GM12878 (cell line): ENCODE results near the gene AVPR1B. TPM values are rescaled to one million over a fixed set of nuclear protein-coding genes. Genes with fewer than 3 reads are reported as not detected.

Experiments used
- ATAC-seq: fragments of 200-7000 bp; cut with Tn5 transposase; 3 replicates; pipeline ENCODE4 v1.9.1; 2020; ENCODE audit warnings: mild to moderate bottlenecking, moderate library complexity
- BruUV-seq: library from RNA; stranded (reverse); fragments of 400-500 nt; replicated peaks from 2 replicates; lab custom pipeline; 2021; lab: Mats Ljungman, UMichigan
- CTCF ChIA-PET: fragments of 300-600 bp; sonication (Branson Sonifier 250); formaldehyde crosslinking; extraction: SDS; loops from one replicate; lab custom pipeline; 2021; ENCODE audit warnings: inconsistent platforms; lab: Yijun Ruan, JAX
- POLR2A ChIA-PET: fragments of 350-600 bp; formaldehyde crosslinking; extraction: SDS; loops from one replicate; lab custom pipeline; 2021; ENCODE audit warnings: inconsistent platforms; lab: Charles Lee
- RAD21 ChIA-PET: fragments of 300-600 bp; sonication (Branson Sonifier 250); formaldehyde crosslinking; loops from one replicate; lab custom pipeline; 2023; ENCODE audit warnings: antibody characterized with exemption; ENCODE audit not compliant: unreplicated experiment; lab: Charles Lee
- SMC1A ChIA-PET: fragments of 300-600 bp; sonication (Branson Sonifier 250); formaldehyde crosslinking; loops from one replicate; lab custom pipeline; 2023; ENCODE audit not compliant: unreplicated experiment, uncharacterized antibody; lab: Charles Lee
- DNase-seq: peaks from one replicate; pipeline ENCODE4 v3.0.0-alpha.2; 2011; ENCODE audit warnings: low read depth, low spot score
- FAIRE-seq: peaks from 3 replicates; lab custom pipeline; 2011; peaks lifted over from hg19 to GRCh38; lab: Jason Lieb, UNC
- H2AFZ ChIP-seq: 2 replicates; pipeline ENCODE4 v1.6.0; 2011; ENCODE audit warnings: low read depth, low read length, control low read depth; ENCODE audit not compliant: control insufficient read depth
- H3K27ac ChIP-seq: 2 replicates; pipeline ENCODE4 v1.5.1; 2011; ENCODE audit warnings: control low read depth; ENCODE audit not compliant: control insufficient read depth, insufficient read depth
- H3K27me3 ChIP-seq, 2 experiments: replicated peaks in 1 of 2; 2 replicates each; pipeline versions ENCODE4 v1.6.0 to v1.6.1; 2011; ENCODE audit warnings: low read length in 1 of 2; ENCODE audit not compliant: control insufficient read depth in 2 of 2, insufficient read depth in 2 of 2
- H3K36me3 ChIP-seq, 2 experiments: 2 replicates each; pipeline ENCODE4 v1.5.1; 2011; ENCODE audit warnings: low read length in 1 of 2; ENCODE audit not compliant: control insufficient read depth in 2 of 2, insufficient read depth in 2 of 2
- H3K4me1 ChIP-seq: 2 replicates; pipeline ENCODE4 v1.6.1; 2011; ENCODE audit warnings: mild to moderate bottlenecking, low read length, moderate library complexity, mixed read lengths; ENCODE audit not compliant: control insufficient read depth, insufficient read depth
- H3K4me2 ChIP-seq: 2 replicates; pipeline ENCODE4 v1.6.0; 2011; ENCODE audit warnings: control low read depth; ENCODE audit not compliant: control insufficient read depth, insufficient read depth
- H3K4me3 ChIP-seq: fragments of 200-600 bp; sonication (generic); 2 replicates; pipeline ENCODE4 v1.5.1; 2016
- H3K79me2 ChIP-seq: 2 replicates; pipeline ENCODE4 v1.6.0; 2011; ENCODE audit warnings: low read length; ENCODE audit not compliant: control insufficient read depth, insufficient read depth
- H3K9ac ChIP-seq: 2 replicates; pipeline ENCODE4 v1.8.0; 2011; ENCODE audit warnings: low read length, control low read depth, mixed read lengths; ENCODE audit not compliant: control insufficient read depth, insufficient read depth
- H3K9me3 ChIP-seq: replicated peaks from 3 replicates; pipeline ENCODE4 v1.5.1; 2011; ENCODE audit warnings: mild to moderate bottlenecking, low read length; ENCODE audit not compliant: control insufficient read depth, insufficient read depth
- H4K20me1 ChIP-seq: 2 replicates; pipeline ENCODE4 v1.6.0; 2011; ENCODE audit not compliant: control insufficient read depth, insufficient read depth
- BACH1 ChIP-seq: fragments of 450-650 bp; IDR thresholded peaks from 2 replicates; pipeline ENCODE4 v1.6.1; 2017; ENCODE audit warnings: mild to moderate bottlenecking, borderline replicate concordance
- FOS ChIP-seq: IDR thresholded peaks from 3 replicates; pipeline ENCODE4 v1.6.1; 2011; ENCODE audit warnings: borderline replicate concordance; ENCODE audit not compliant: insufficient read length; ENCODE audit errors: extremely low read depth
- FOXM1 ChIP-seq: IDR thresholded peaks from 2 replicates; pipeline ENCODE4 v1.6.1; 2012; ENCODE audit warnings: low read depth, mild to moderate bottlenecking, inconsistent platforms, low read length, moderate library complexity
- GABPA ChIP-seq: IDR thresholded peaks from 2 replicates; pipeline ENCODE4 v1.6.1; 2014; ENCODE audit warnings: antibody characterized with exemption, low read depth, mild to moderate bottlenecking, inconsistent platforms
- IRF3 ChIP-seq: fragments of 450-650 bp; IDR thresholded peaks from 2 replicates; pipeline ENCODE4 v1.6.1; 2014; ENCODE audit warnings: mild to moderate bottlenecking
- JUNB ChIP-seq: IDR thresholded peaks from 2 replicates; pipeline ENCODE4 v1.6.1; 2016; ENCODE audit warnings: antibody characterized with exemption, mild to moderate bottlenecking
- MXI1 ChIP-seq: fragments of 150-350 bp; IDR thresholded peaks from 2 replicates; pipeline ENCODE4 v1.6.1; 2011; ENCODE audit warnings: low read depth, mild to moderate bottlenecking, inconsistent platforms, low read length, improper control_type of control experiment
- MYC ChIP-seq: IDR thresholded peaks from 2 replicates; pipeline ENCODE4 v1.6.1; 2011; ENCODE audit warnings: mild to moderate bottlenecking, low read length, moderate library complexity, inconsistent platforms; ENCODE audit not compliant: insufficient read depth, insufficient replicate concordance, insufficient read length, severe bottlenecking
- SIX5 ChIP-seq: IDR thresholded peaks from 2 replicates; pipeline ENCODE4 v1.6.1; 2011; ENCODE audit warnings: mild to moderate bottlenecking, low read depth, low read length, moderate library complexity; ENCODE audit not compliant: severe bottlenecking
- WRNIP1 ChIP-seq: IDR thresholded peaks from 2 replicates; pipeline ENCODE4 v1.6.1; 2011; ENCODE audit warnings: low read depth, low read length, improper control_type of control experiment, borderline replicate concordance
- ZNF622 ChIP-seq: fragments of 450-650 bp; IDR thresholded peaks from 2 replicates; pipeline ENCODE4 v1.6.1; 2017; ENCODE audit warnings: mild to moderate bottlenecking, inconsistent platforms
- WGBS: methylation state at CpG from one replicate; pipeline ENCODE4 v1.1.6; 2016; ENCODE audit warnings: low lambda C conversion rate; ENCODE audit not compliant: insufficient replicate concordance, insufficient coverage; ENCODE audit errors: missing lambda C conversion rate; 5-methylcytosine and 5-hydroxymethylcytosine counted together
- in situ Hi-C: fragments of 300-500 bp; cut with MboI; formaldehyde crosslinking; loops from 9 replicates; pipeline ENCODE4 v1.14.3; 2018; ENCODE audit warnings: mixed read lengths
- intact Hi-C: fragments of 100-400 bp; cut with micrococcal nuclease; formaldehyde crosslinking; loops from one replicate; pipeline ENCODE4 v1.14.2; 2022; ENCODE audit not compliant: unreplicated experiment
- polyA plus RNA-seq, 11 experiments: library from polyadenylated mRNA; depleted of rRNA in 4 of 11; unstranded in 6 of 11; stranded (reverse) in 5 of 11; fragments of >200 nt; fragmentation: Nextera tagmentation in 4 of 11; fragmentation: Illumina TruSeq in 1 of 11; extraction: Ambion mirVana in 4 of 11; extraction: Trizol in 1 of 11; gene quantifications; 1 replicate in 1 of 11; 2 replicates in 10 of 11; pipeline versions ENCODE4 v1.2.1 to v1.2.3, GENCODE V29; 2011 to 2016; ENCODE audit warnings: inconsistent platforms in 2 of 11, missing spikeins in 2 of 11, low read depth in 1 of 11
- total RNA-seq, 4 experiments: library from RNA; depleted of rRNA in 3 of 4; stranded (reverse); fragments of >200 nt in 3 of 4; fragmentation: Illumina TruSeq in 1 of 4; extraction: Trizol in 1 of 4; gene quantifications; 2 replicates each; pipeline versions ENCODE4 v1.2.1 to v1.2.3, GENCODE V29; 2013 to 2021

Gene AVPR1B
- total and polyA plus RNA-seq, 10 of the 15 experiments (the other 5 are each of a cell fraction or from before 2014, with no cell fraction given): not detected

DNA sequence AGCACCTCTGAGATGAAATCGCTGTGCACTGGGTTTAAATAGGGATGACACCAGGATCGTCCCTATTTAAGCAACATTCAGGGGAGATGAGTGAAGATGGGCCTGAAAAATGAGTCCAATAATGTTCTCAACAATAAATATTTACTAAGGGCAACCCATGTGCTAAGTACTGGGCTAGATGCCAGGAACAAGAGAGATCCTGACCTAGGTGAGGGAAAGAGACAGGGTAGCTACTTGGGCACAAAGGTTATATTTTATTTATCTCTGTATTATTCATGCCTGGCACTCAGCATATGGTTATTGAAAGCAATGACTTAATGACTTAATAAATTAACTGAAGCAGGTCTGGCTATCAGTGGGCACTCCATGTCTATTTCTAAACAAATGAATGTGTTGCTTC is 27.4 kb upstream of the AVPR1B start:
- Histone ChIP-seq H3K27ac (no peak overlapping the region), H3K4me2 (no peak overlapping the region), H3K27me3 (peaks cover 0 to 18% of the 10 kb centered on the region in 2 experiments), H3K4me3 (no peak overlapping the region), H3K79me2 (no peaks in the 10 kb centered on the region), H3K9me3 (no peaks in the 10 kb centered on the region; the same call in 2 of the 3 replicates), H3K9ac (no peak overlapping the region), H3K4me1 (no peaks in the 10 kb centered on the region), H2AFZ (no peak overlapping the region)
- intact Hi-C loops: no loop called here
- CTCF ChIA-PET: no interaction called here
- no TSS peak for BruUV-seq
- FAIRE-seq (no peak), DNase-seq (no peak), ATAC-seq (no peak)
- in situ Hi-C loops: no loop called here
- POLR2A ChIA-PET: no interaction called here
- TF ChIP-seq BACH1 (no peak), GABPA (no peak), ZNF622 (no peak), IRF3 (no peak), FOXM1 (no peak), SIX5 (no peak), MXI1 (no peak), MYC (no peak), JUNB (no peak), WRNIP1 (no peak), FOS (no peak)
- TF ChIP-seq, all 136 proteins: peak for 0
- no peaks in the 10 kb centered on the region for H4K20me1 ChIP-seq
- WGBS: 12% methylated on average over 2 of the region's 2 CpGs
- H3K36me3 ChIP-seq: no peaks in the 10 kb centered on the region
- SMC1A ChIA-PET: no interaction called here
- RAD21 ChIA-PET: no interaction called here
